T-helper 9 cell (primary cell): ENCODE results near the gene DCAF8L1.
"Not testable (repeated sequence)": the region's sequence is repeated elsewhere in the genome, so short reads cannot be mapped to it uniquely, and the experiment has no call there.

ENCODE experiments used
- DNase-seq: peaks from one replicate; pipeline ENCODE4 v3.0.0-alpha.2; 2020
- total RNA-seq, 2 donors: gene quantifications; one replicate each; lab custom pipeline; 2026; lab: John Stamatoyannopoulos, UW

DCAF8L1 gene
- total RNA-seq, result 0 to 0.07 reads per million in 2 donors

DNA sequence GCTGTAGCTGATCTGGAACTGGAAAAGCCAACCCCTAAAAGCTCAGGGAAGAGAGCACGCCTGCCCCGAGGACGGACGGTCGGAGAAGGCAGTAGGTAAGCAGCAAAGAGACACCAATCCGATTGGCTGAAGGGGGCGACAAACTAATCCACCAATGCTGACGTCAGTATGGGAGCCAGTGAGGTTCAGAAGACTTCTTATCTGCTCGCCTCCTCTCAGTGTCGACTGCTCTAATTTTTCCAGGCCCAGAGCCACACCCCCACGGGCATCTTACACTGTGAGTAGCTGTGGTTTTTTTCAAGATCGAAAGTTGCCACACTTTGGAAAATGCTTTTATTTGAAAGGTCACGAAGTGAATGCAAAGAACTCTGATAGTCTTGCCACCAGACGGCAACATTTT, at the start of gene DCAF8L1:
Gene DCAF8L1, minus strand, starts transcription at position 101 of the 400 bp plus-strand sequence. CDS start 115 bp downstream, outside the sequence.
- no peak for DNase-seq

GRCh38 chrX:28022371-28022770, 41.1 kb upstream of the DCAF8L1 start:
- no peak for DNase-seq

DNA sequence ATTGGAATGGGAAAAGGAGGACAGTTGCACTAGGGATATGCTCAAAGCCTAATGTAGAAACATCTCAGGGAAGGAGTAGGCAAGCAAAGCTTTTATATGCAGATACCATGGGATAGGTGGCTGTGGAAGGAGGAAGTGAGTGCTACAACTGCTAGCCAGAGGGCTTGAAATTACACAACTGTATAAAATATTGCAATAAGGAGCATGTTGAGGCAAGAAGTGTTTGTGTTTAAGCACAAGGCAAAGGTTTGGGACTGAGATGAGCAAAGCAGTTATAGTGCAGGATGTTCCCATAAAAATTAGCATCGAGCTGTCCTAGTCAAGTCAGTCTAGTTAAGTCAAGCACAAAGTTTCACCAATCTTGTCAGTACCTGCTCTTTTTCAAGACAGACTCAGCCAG, 35.6 kb upstream of the DCAF8L1 start:
- no peak for DNase-seq

DNA sequence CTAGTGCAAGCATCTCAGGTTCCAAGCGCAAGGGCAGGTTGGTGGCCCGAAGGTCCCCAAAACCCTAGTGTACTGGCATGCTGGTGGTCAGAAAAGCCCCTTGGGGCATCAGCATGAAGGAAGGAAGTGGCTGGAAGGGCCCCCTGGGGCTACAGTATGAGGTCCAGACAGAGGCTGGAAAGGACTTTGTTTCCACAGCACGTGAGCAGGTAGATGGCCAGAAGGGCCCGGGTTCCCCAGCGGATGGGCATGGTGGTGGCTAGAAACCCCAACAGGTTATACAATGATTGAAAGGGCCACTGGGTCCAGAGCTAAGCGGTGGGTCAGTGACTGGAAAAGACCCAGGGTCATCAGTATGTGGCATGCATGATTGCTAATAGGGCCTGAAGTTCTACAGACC, 34.7 kb upstream of the DCAF8L1 start:
- DNase-seq, result no peak

DNA sequence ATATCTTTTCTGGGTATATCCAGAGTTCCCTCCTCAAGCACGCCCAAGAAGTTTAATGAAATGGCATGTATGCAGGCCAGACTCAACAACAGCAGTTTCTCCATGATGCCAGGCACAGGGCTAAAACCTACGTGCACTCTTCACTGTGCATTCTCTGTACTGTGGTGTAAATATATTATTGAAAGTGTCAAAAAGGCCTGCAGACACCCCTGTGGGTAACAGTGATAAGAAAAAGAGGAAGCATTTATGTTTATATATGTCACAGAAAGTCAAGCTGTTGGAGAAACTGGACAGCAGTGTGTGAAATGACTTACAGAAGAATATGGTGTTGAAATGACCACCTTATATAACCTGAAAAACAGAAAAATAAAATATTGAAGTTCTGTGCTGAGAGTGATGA, 29.6 kb upstream of the DCAF8L1 start:
- no peak for DNase-seq

DNA sequence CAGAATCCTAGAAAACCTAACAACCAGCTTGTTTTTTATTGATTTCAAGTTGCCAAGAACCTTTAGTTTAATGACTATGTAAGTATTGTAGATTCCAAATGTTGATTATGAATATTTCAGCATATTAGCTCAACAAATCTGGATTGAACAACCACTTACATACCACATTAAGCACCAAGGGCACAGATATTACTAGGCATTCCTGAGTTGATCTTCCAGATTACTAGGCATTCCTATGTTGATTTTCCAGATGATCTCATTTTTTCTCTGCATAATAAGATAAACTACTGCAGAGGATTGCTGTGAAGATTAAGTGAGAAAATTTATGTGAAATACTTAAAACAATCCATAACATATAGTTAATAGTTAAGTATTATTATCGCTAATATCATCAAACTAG, 17.4 kb upstream of the DCAF8L1 start:
- DNase-seq, result no peak

GRCh38 chrX:27997622-27998021, 16.4 kb upstream of the DCAF8L1 start:
- DNase-seq, result no peak

DNA sequence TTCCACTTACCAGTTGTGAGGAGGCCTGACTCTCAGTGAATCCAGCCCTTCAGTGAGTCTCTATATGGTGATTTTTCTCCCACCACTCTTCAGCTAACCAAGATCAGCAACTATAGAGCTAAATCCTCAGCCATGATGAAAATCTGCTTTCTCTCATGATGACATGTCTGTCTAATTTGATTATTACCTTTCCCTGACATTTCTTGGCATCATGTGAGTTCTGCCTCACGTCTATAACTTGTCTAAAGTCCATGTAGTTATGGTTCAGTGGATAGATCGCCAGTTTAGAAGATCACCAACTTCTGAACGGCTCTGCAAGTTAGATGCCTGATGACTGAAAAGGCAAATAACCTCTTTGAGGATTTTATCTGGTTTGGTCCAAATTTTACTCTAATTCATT, 14.9 kb upstream of the DCAF8L1 start:
- DNase-seq, result no peak

DNA sequence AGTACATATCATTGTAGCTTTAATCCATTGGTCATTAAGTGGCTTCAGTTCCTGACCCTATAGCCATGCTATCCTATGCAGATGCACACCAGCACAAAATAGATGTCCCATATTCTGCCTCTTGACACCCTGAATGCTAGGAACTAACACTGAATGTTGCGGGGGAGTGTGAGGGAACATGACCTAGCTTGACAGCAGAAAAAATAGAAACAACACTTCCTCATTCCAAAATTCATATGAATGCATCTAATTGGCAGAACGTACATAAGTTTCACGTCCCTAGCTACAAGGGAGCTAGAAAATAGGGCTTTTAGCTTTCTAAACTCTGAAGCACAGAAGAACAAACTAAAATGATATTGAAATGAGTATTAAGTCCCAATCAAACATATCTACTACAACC, 14.4 kb upstream of the DCAF8L1 start:
- DNase-seq, result no peak

DNA sequence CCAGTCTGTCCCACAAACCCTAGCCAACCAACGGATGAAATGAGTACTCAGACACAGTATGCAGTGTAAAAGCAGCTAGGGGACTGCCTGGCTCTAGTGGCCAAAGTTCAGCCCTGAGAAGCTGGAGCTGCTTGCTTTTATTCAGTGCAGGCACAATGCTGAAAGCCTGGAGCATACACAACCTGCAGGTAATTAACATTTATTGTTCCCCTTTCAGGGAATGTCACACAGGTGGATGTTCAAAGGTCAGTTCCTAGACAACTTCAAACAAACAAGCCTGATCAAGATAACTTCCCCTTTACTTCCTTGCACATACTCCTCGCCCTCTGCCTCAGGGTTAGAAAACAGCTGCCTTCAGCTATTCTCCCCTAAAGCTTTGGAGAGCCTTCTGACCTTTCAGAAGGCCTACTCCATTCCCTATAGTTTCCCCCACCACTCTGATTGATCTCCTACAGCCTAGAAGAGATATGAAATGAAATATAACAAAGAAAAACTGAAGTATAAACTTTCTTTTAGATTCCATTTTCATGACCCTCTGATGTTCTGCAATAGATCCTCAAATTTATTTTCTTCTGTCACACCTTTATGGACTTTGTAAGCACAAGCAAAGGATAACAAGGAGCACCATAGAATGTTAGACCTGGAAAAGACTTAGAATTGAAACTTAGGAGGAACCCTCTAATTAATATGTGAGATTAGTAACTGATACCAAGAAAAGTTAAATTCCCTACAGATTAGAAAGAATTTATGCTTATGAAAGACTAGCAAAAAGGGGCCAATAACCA, 6.8 kb upstream of the DCAF8L1 start:
- DNase-seq, result no peak

GRCh38 chrX:27976934-27977333, 4.3 kb downstream of the DCAF8L1 start:
- DNase-seq, result not testable (repeated sequence)

GRCh38 chrX:27976284-27976683, 5.0 kb downstream of the DCAF8L1 start:
- DNase-seq, result no peak

- DNase-seq, result no peak
Measured at GRCh38 chrX:27968878-27969277, 12.4 kb downstream of the DCAF8L1 start.

DNA sequence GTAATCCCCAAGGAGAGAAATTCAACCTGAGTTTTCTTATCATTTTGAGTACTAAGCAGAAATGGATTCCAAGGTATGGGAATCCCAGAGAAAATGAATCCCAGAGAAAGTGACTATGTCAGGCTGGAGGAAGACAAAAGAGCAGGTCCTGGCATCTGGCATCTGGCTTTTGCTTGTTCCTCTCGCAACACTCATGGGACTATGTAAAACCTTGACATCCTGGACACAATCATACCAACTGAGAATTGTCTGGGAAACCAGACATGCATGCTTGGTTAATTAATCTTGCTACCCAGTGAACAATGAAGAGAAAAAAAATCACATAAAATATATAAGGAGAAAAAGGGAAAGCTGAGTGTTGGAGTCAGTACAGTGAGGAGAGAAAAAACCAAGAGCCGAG, 12.9 kb downstream of the DCAF8L1 start:
- no peak for DNase-seq

DNA sequence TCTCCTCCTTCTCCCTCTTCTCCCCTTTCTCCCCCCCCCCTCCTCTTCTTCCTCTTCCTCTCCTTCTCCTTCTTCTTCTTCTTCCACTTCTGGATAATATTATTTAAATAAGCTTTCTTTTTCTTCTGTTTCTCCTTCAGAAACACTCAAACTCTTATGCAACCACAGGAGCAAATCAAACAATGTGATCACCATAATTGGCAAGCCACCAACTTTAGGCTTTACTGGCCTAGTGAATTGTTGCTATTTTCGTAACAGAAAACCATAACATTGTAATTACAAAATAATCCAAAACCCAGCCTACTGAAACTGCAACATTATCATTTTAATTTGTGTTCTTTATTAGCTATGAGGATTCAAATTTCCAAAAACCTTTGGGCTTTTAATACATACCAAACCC, 14.3 kb downstream of the DCAF8L1 start:
- DNase-seq, result no peak

DNA sequence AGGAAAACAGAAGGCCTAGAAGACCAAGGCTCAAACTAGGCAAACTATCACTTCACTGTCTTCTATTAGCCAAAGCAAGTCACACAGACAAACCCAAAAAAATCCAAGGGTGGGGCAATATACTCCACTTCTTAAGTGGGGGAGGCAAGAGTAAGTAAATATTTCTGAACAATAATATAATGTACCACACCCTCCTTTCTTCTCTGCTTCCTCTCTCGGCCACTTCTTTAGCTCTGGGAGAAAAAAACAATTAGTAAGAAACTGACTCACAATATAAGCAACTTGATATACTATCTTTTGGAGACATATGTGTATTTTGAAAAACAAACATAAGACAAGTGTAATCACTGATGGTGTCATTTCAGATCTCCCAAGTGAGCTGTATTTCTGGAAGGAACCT, 14.8 kb downstream of the DCAF8L1 start:
- no peak for DNase-seq

DNA sequence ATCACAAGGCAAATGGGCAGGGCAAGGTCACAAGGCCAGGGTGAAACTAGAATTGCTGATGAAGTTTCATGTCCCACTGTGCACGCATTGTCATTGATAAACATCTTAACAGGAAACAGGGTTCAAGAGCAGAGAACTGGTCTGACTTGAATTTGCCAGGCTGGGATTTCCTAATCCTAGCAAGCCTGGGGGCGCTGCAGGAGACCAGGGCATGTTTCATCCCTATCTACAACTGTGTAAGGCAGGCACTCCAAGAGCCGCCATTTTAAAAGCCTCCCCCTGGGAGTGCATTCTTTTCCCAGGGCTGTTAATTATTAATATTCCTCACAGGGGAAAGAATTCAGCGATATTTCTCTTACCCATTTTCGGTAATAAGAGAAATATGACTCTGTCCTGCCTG, 15.9 kb downstream of the DCAF8L1 start:
- not testable (repeated sequence) for DNase-seq

DNA sequence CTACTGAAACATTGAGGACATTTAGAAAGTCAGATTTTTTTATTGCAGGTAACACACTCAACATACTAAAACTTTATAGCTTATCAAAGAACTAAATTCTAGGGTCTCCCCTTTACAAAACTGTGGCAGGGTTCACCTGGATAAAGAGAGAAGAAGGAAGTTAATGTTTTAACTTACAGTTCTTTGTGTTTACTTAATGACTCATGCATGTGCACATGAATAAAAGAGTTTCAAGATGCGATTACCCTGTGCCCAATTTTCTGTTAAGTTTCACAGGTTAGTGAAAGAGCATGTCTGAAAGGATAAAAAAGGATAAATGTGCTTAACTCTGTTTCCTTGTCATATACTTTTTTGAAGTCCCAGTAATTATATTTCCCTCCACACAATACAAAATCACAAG, 16.8 kb downstream of the DCAF8L1 start:
- DNase-seq, result no peak

DNA sequence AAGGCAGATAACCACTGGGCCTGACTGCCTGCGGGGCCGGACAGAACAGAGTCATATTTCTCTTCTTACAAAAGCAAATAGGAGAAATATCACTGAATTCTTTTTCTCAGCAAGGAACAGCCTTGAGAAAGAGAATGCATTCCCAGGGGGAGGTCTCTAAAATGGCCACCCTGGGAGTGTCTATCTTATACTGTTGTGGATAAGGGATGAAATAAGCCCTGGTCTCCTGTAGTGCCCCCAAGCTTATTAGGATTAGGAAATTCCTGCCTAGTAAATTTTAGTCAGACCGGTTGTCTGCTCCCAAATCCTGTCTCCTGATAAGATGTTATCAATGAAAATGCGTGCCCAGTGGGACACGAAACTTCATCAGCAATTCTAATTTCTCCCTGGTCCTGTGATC, 20.8 kb downstream of the DCAF8L1 start:
- not testable (repeated sequence) for DNase-seq

GRCh38 chrX:27953171-27953570, 28.1 kb downstream of the DCAF8L1 start:
- DNase-seq, result no peak

GRCh38 chrX:27933361-27933760, 47.9 kb downstream of the DCAF8L1 start:
- no peak for DNase-seq
